SK-N-MC (cell line): Measurements from ENCODE around the gene NRIP3.

Experiments used
- EZH2 ChIP-seq: fragments of 200-600 bp; sonication (generic); IDR thresholded peaks from one replicate; pipeline ENCODE4 v1.6.1; 2017; ENCODE audit warnings: antibody characterized with exemption
- POLR2AphosphoS5 ChIP-seq: IDR thresholded peaks from 2 replicates; pipeline ENCODE4 v1.6.1; 2012; ENCODE audit warnings: mild to moderate bottlenecking, low read depth, low read length, borderline replicate concordance

GRCh38 chr11:8947230-8947943 is 56.4 kb downstream of the NRIP3 start:
- TF ChIP-seq POLR2AphosphoS5 (no peak), EZH2 (no peak)
